K562 (cell line): ENCODE data around the gene TRIM47. TPM values are rescaled to one million over a fixed set of nuclear protein-coding genes. Genes with fewer than 3 reads are reported as not detected.

Experiments used
- ATAC-seq: fragments of 200-7000 bp; cut with Tn5 transposase; 3 replicates; pipeline ENCODE4 v1.9.1; 2020; ENCODE audit warnings: moderate library complexity
- BruUV-seq: library from RNA; stranded (reverse); fragments of 400-500 nt; replicated peaks from 2 replicates; lab custom pipeline; 2021; lab: Mats Ljungman, UMichigan
- CTCF ChIA-PET: fragments of 300-600 bp; formaldehyde crosslinking; extraction: SDS; loops from one replicate; lab custom pipeline; 2021; ENCODE audit warnings: low intra/inter-chr PET ratio; lab: Yijun Ruan, JAX
- POLR2A ChIA-PET: fragments of 300-600, 350-650 bp; sonication (Branson Sonifier 250); formaldehyde crosslinking; extraction: SDS; loops from one replicate; lab custom pipeline; 2021; ENCODE audit warnings: antibody characterized with exemption, inconsistent platforms; lab: Yijun Ruan, JAX
- DNase-seq, 4 experiments: peaks; one replicate each; pipeline versions ENCODE4 v3.0.0 to v3.0.0-alpha.2; 2011 to 2018; ENCODE audit warnings: low spot score in 3 of 4, mixed read lengths in 3 of 4; ENCODE audit errors: extremely low read depth in 1 of 4
- FAIRE-seq: peaks from 2 replicates; lab custom pipeline; 2011; peaks lifted over from hg19 to GRCh38; lab: Jason Lieb, UNC
- H2AFZ ChIP-seq: 2 replicates; pipeline ENCODE4 v1.6.0; 2011; ENCODE audit warnings: low read depth, low read length, control low read depth, inconsistent platforms
- H3K27ac ChIP-seq: fragments of 200-600 bp; 3 replicates; pipeline ENCODE4 v1.8.0; 2011; ENCODE audit warnings: low read depth, mild to moderate bottlenecking, control low read depth, inconsistent platforms, low read length, moderate library complexity, mixed read lengths; ENCODE audit errors: extremely low read depth
- H3K27me3 ChIP-seq, 2 experiments: fragments of 300-600 bp in 1 of 2; 2 replicates in 1 of 2; 3 replicates in 1 of 2; pipeline versions ENCODE4 v1.6.0 to v1.8.0; 2011; ENCODE audit warnings: inconsistent platforms in 2 of 2, low read length in 2 of 2, mild to moderate bottlenecking in 1 of 2, mixed read lengths in 1 of 2, moderate library complexity in 1 of 2; ENCODE audit not compliant: control insufficient read depth in 2 of 2, insufficient read depth in 2 of 2
- H3K36me3 ChIP-seq: fragments of 300-600 bp; 3 replicates; pipeline ENCODE4 v1.8.0; 2011; ENCODE audit warnings: mild to moderate bottlenecking, low read length, inconsistent platforms; ENCODE audit not compliant: control insufficient read depth, insufficient read depth
- H3K4me1 ChIP-seq, 2 experiments: fragments of 200-600 bp in 1 of 2; replicated peaks in 1 of 2; 2 replicates in 1 of 2; 3 replicates in 1 of 2; pipeline versions ENCODE4 v1.5.1 to v1.8.0; 2011; ENCODE audit warnings: inconsistent platforms in 2 of 2, low read length in 2 of 2, mild to moderate bottlenecking in 1 of 2, mixed read lengths in 1 of 2, moderate library complexity in 1 of 2; ENCODE audit not compliant: control insufficient read depth in 2 of 2, insufficient read depth in 2 of 2
- H3K4me2 ChIP-seq: 2 replicates; pipeline ENCODE4 v1.6.1; 2011; ENCODE audit warnings: low read length, control low read depth, inconsistent platforms, mixed read lengths; ENCODE audit not compliant: insufficient read depth
- H3K4me3 ChIP-seq: fragments of 200-600 bp; sonication (generic), shearing (Covaris generic); 2 replicates; pipeline ENCODE4 v1.5.1; 2016; ENCODE audit warnings: control low read depth, inconsistent platforms
- H3K79me2 ChIP-seq: fragments of 200-600 bp; 3 replicates; pipeline ENCODE4 v1.8.0; 2011; ENCODE audit warnings: low read length, inconsistent platforms; ENCODE audit not compliant: control insufficient read depth, insufficient read depth
- H3K9ac ChIP-seq, 2 experiments: 2 replicates each; pipeline versions ENCODE4 v1.6.0 to v1.6.1; 2011; ENCODE audit warnings: low read depth in 2 of 2, low read length in 2 of 2, control low read depth in 1 of 2, inconsistent platforms in 1 of 2, mild to moderate bottlenecking in 1 of 2, mixed read lengths in 1 of 2; ENCODE audit not compliant: insufficient read depth in 1 of 2
- H3K9me1 ChIP-seq: one replicate; pipeline ENCODE4 v1.6.0; 2011; ENCODE audit warnings: inconsistent platforms, mild to moderate bottlenecking, low read length, moderate library complexity; ENCODE audit not compliant: control insufficient read depth, insufficient read depth
- H3K9me3 ChIP-seq: replicated peaks from 2 replicates; pipeline ENCODE4 v1.5.1; 2011; ENCODE audit warnings: low read depth, low read length, inconsistent platforms; ENCODE audit not compliant: control insufficient read depth, insufficient read depth
- H4K20me1 ChIP-seq: replicated peaks from 2 replicates; pipeline ENCODE4 v1.6.1; 2011; ENCODE audit warnings: low read length, inconsistent platforms, mixed read lengths; ENCODE audit not compliant: control insufficient read depth, insufficient read depth
- EGR1 ChIP-seq: fragments of 450-650 bp; conservative IDR thresholded peaks from 2 replicates; pipeline ENCODE4 v1.6.1; 2017; ENCODE audit warnings: mild to moderate bottlenecking
- FOXK1 ChIP-seq: sonication (generic); formaldehyde crosslinking; IDR thresholded peaks from 2 replicates; pipeline ENCODE4 v1.8.0; 2022; ENCODE audit warnings: missing genetic modification reagents, mild to moderate bottlenecking, borderline replicate concordance
- GABPA ChIP-seq: fragments of 200-800 bp; sonication (Bioruptor generic); conservative IDR thresholded peaks from 2 replicates; pipeline ENCODE4 v1.6.1; 2016; ENCODE audit warnings: low read depth, missing genetic modification characterization, missing compliant biosample characterization
- POLR2G ChIP-seq: fragments of 200-400 bp; formaldehyde crosslinking; IDR thresholded peaks from 2 replicates; pipeline ENCODE4 v1.6.1; 2017; ENCODE audit warnings: low read depth, mild to moderate bottlenecking, antibody characterized with exemption, low read length, moderate library complexity
- RBFOX2 ChIP-seq: fragments of 200-400 bp; formaldehyde crosslinking; IDR thresholded peaks from 2 replicates; pipeline ENCODE4 v1.6.1; 2017; ENCODE audit warnings: low read depth, mild to moderate bottlenecking, low read length, moderate library complexity
- THRA ChIP-seq: fragments of 450-650 bp; IDR thresholded peaks from 2 replicates; pipeline ENCODE4 v1.6.1; 2017; ENCODE audit warnings: mild to moderate bottlenecking, moderate library complexity
- WGBS: fragments of 100-300 bp; shearing (Covaris generic); methylation state at CpG from one replicate; pipeline ENCODE4 v1.1.6; 2016; ENCODE audit warnings: low coverage, mixed read lengths; ENCODE audit not compliant: insufficient coverage; ENCODE audit errors: missing lambda C conversion rate; 5-methylcytosine and 5-hydroxymethylcytosine counted together
- in situ Hi-C: fragments of 300-500 bp; cut with MboI; formaldehyde crosslinking; loops from 4 replicates; pipeline ENCODE4 v1.15.0; 2018; ENCODE audit warnings: inconsistent platforms, mixed read lengths
- intact Hi-C: fragments of 100-400 bp; cut with micrococcal nuclease; formaldehyde crosslinking; loops from 2 replicates; pipeline ENCODE4 v1.14.2; 2022
- polyA plus RNA-seq, 8 experiments: library from polyadenylated mRNA; depleted of rRNA in 4 of 8; stranded (reverse) in 5 of 8; unstranded in 3 of 8; fragments of >200 nt; fragmentation: Nextera tagmentation in 2 of 8; fragmentation: Illumina TruSeq in 1 of 8; extraction: Ambion mirVana in 2 of 8; extraction: Trizol in 1 of 8; gene quantifications; 2 replicates each; pipeline versions ENCODE4 v1.2.1 to v1.2.3, GENCODE V29; 2011 to 2014; ENCODE audit warnings: inconsistent platforms in 1 of 8, missing spikeins in 1 of 8
- total RNA-seq, 7 experiments: library from RNA; depleted of rRNA in 6 of 7; stranded (reverse); fragments of >200 nt in 6 of 7; fragmentation: Illumina TruSeq in 2 of 7; extraction: Trizol in 2 of 7; gene quantifications; 2 replicates each; pipeline versions ENCODE4 v1.2.1 to v1.2.3, GENCODE V29; 2011 to 2021; ENCODE audit warnings: low replicate concordance in 1 of 7

Gene TRIM47
- total and polyA plus RNA-seq, 9 of the 15 experiments (the other 6 are each of a cell fraction or from before 2014, with no cell fraction given) = 0.56 to 6.1 (median 3.2) TPM

DNA sequence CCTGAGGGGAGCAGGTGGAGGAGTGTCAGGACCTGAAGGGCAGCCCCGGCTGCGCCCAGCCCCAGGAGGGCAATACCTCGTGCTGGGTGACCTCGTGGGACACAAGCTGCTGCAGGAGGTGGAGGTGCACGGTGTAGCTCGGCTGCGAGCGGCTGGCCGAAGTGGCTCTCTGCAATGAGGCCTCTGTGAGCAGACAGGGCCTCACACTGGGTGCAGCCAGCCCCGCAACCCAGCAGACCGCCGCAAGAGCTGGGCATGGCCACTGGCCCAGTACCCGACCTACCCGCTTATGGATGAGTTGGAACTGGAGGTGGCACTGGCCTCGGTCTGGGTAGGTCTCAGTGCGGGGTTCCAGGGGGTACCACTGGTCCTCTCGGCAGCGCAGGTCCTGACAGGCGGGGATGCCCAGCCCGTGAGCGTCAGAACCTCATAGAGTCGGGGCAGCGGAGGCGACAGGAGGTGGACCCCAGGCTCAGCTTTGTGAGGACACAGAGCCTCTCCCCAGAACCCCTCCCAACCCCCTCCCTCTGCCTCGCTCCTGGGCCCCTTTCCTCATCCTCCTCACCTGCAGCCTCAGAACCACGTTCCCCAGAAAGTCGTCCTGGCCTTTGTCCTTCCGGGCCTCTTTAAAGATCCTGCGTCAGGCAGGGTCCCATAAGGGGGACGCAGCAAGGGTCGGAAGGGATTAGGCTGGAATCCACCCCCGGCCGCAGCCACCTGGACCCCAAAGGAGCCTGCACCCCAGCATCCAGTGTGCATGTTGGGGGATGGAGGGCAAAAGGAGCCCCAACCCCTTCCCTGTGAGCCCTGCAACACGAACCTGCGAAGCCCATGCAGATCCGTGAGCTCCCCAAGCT, 38.2 kb downstream of the TRIM47 start:
- TF ChIP-seq GABPA = no peak
- TF ChIP-seq POLR2G = 0 out of 2 replicates have a peak, but pooled peaks have one; percentile 29
- TF ChIP-seq FOXK1 (CRISPR knock-in tag) = no peak
- no peak for TF ChIP-seq EGR1
- TF ChIP-seq THRA = no peak
- peak; percentile 73 for TF ChIP-seq RBFOX2
- ChIA-PET CTCF (no interaction called here), POLR2A (interaction anchor here (0.7 to 1.6 kb wide), 10 partner anchors 10 to 63 kb away, joined by 3 to 10 read pairs (median 5); no protein-coding TSS in a partner anchor)
- FAIRE-seq (no peak), DNase-seq (no peak), ATAC-seq (no peak)
- Histone ChIP-seq H3K27ac (no peak overlapping the region), H3K4me1 (peaks cover 13 to 65% of the 10 kb centered on the region in 2 experiments), H3K79me2 (peaks cover 42% of the 10 kb centered on the region), H3K36me3 (peaks cover 62% of the 10 kb centered on the region; the same call in 2 of the 3 replicates), H3K9ac (peak overlapping the region in 1 of 2 experiments; percentile 74; a peak in 2 of 4 replicates), H2AFZ (no peak overlapping the region), H4K20me1 (no peaks in the 10 kb centered on the region), H3K9me1 (no peaks in the 10 kb centered on the region), H3K9me3 (no peaks in the 10 kb centered on the region), H3K4me2 (no peak overlapping the region), H3K4me3 (no peak overlapping the region), H3K27me3 (no peaks in the 10 kb centered on the region)
- 95% methylated on average over 25 of the region's 36 CpGs for WGBS
- TSS peak; percentile 23 for BruUV-seq
- intact Hi-C loops = no loop called here
- in situ Hi-C loops = no loop called here
